ENCODE results near the gene ADAMTSL3.

The ADAMTSL3 gene

GRCh38 chr15:83893308-83893707 lies 239.4 kb downstream of the ADAMTSL3 start:
- TF ChIP-seq CTCF (conservative IDR thresholded peaks at IDR 0.05; ENCODE audit: low read depth, low read length), result no peak

GRCh38 chr15:83897037-83897436 lies 243.1 kb downstream of the ADAMTSL3 start:
- TF ChIP-seq CTCF (conservative IDR thresholded peaks at IDR 0.05; ENCODE audit: low read depth, low read length), result no peak
- H3K4me3 ChIP-seq (ENCODE audit: low read depth, low read length), result no peak overlapping the region
- DNase-seq (ENCODE audit: low read depth), result no peak

More at GRCh38 chr15:83893308-83893707, 239.4 kb downstream of the ADAMTSL3 start:
- no peak for DNase-seq (ENCODE audit: low read depth)
- no peak overlapping the region for H3K4me3 ChIP-seq (ENCODE audit: low read depth, low read length)

- DNase-seq (ENCODE audit: low read depth), result no peak
- no peak for TF ChIP-seq CTCF (conservative IDR thresholded peaks at IDR 0.05; ENCODE audit: low read depth, low read length)
- H3K4me3 ChIP-seq (ENCODE audit: low read depth, low read length), result no peak overlapping the region
These were observed 244.4 kb downstream of the ADAMTSL3 start for GRCh38 chr15:83898361-83898760.

- TF ChIP-seq CTCF (conservative IDR thresholded peaks at IDR 0.05; ENCODE audit: low read depth, low read length), result no peak
These were observed 245.7 kb downstream of the ADAMTSL3 start for GRCh38 chr15:83899670-83900069.

GRCh38 chr15:83904107-83905040 lies 250.5 kb downstream of the ADAMTSL3 start:
- TF ChIP-seq CTCF (conservative IDR thresholded peaks at IDR 0.05; ENCODE audit: low read depth, low read length), result no peak

More at GRCh38 chr15:83899670-83900069, 245.7 kb downstream of the ADAMTSL3 start:
- DNase-seq (ENCODE audit: low read depth), result no peak
- H3K4me3 ChIP-seq (ENCODE audit: low read depth, low read length), result no peak overlapping the region

GRCh38 chr15:83905556-83906273 lies 251.8 kb downstream of the ADAMTSL3 start:
- TF ChIP-seq CTCF (conservative IDR thresholded peaks at IDR 0.05; ENCODE audit: low read depth, low read length), result no peak
- no peak for DNase-seq (ENCODE audit: low read depth)

More at GRCh38 chr15:83904107-83905040, 250.5 kb downstream of the ADAMTSL3 start:
- no peak overlapping the region for H3K4me3 ChIP-seq (ENCODE audit: low read depth, low read length)
- peak; percentile 95 for DNase-seq (ENCODE audit: low read depth)

More at GRCh38 chr15:83905556-83906273, 251.8 kb downstream of the ADAMTSL3 start:
- H3K4me3 ChIP-seq (ENCODE audit: low read depth, low read length), result no peak overlapping the region

Data from choroid plexus epithelial cell (primary cell).